Ishikawa (cell line): ENCODE results near the gene SMYD3.

Source experiments
- CEBPB ChIP-seq: IDR thresholded peaks from 2 replicates; pipeline ENCODE4 v1.6.1; 2012
- CREB1 ChIP-seq: IDR thresholded peaks from 2 replicates; pipeline ENCODE4 v1.6.1; 2012; ENCODE audit warnings: low read depth
- EGR1 ChIP-seq: IDR thresholded peaks from 2 replicates; pipeline ENCODE4 v1.6.1; 2012
- EP300 ChIP-seq: IDR thresholded peaks from 2 replicates; pipeline ENCODE4 v1.6.1; 2012; ENCODE audit warnings: borderline replicate concordance
- FOXM1 ChIP-seq: IDR thresholded peaks from 2 replicates; pipeline ENCODE4 v1.6.1; 2012; ENCODE audit warnings: low read depth, borderline replicate concordance
- MAX ChIP-seq: IDR thresholded peaks from 2 replicates; pipeline ENCODE4 v1.6.1; 2012
- NFIC ChIP-seq: IDR thresholded peaks from 2 replicates; pipeline ENCODE4 v1.6.1; 2012
- RAD21 ChIP-seq: IDR thresholded peaks from 2 replicates; pipeline ENCODE4 v1.6.1; 2012; ENCODE audit warnings: low read depth
- REST ChIP-seq: IDR thresholded peaks from 2 replicates; pipeline ENCODE4 v1.6.1; 2012; ENCODE audit warnings: low read depth, mild to moderate bottlenecking
- TAF1 ChIP-seq: IDR thresholded peaks from 2 replicates; pipeline ENCODE4 v1.6.1; 2012; ENCODE audit warnings: low read depth, mild to moderate bottlenecking
- TCF12 ChIP-seq: IDR thresholded peaks from 2 replicates; pipeline ENCODE4 v1.6.1; 2012; ENCODE audit warnings: low read depth
- TEAD4 ChIP-seq: IDR thresholded peaks from 2 replicates; pipeline ENCODE4 v1.6.1; 2012
- YY1 ChIP-seq: IDR thresholded peaks from 2 replicates; pipeline ENCODE4 v1.6.1; 2012; ENCODE audit warnings: low read depth
- ZBTB7A ChIP-seq: IDR thresholded peaks from 2 replicates; pipeline ENCODE4 v1.6.1; 2012; ENCODE audit warnings: low read depth
- TF ChIP-seq, protein P1 (sequence below): IDR thresholded peaks from 2 replicates; pipeline ENCODE4 v1.6.1; 2012

Gene SMYD3

DNA sequence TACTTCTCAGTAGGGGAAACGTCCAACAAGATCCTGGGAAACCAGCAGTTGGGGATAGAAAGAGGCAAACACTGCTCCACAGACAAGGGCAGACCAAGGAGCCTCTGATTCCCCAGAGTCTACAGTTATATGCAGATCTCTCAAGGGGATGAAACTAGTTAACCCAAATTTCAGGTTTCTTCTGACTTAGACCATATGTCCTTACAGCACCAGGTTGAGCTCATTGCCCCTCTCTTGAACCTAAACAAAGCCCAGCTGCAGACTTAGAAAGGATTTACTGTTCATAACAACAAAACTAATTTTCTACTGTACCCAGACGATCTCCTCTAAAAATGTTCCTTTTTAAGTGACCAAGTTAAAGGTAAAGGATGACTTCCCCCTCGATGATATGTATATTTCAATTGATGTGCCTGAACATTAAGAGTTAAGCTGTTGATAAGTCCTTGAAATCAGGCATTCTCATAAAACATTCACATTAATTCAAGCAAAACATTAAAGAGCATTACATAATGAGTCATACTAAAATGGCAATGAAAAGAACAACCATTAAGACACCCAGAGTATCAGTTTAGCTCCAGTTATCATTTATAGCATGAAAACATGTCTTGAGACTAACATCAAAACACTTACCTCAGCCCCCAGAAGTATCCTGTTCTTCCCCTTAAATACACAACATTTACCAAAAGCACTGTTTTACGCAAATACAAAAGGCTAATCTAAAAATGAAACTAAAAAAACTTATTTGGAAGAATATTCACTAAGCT lies 24.1 kb downstream of the SMYD3 start:
- TF ChIP-seq, protein P1, sequence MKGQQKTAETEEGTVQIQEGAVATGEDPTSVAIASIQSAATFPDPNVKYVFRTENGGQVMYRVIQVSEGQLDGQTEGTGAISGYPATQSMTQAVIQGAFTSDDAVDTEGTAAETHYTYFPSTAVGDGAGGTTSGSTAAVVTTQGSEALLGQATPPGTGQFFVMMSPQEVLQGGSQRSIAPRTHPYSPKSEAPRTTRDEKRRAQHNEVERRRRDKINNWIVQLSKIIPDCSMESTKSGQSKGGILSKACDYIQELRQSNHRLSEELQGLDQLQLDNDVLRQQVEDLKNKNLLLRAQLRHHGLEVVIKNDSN = no peak
- TF ChIP-seq ZBTB7A (no peak), FOXM1 (no peak), TAF1 (no peak), CREB1 (no peak), REST (no peak), YY1 (no peak), RAD21 (no peak), EP300 (no peak), NFIC (no peak), TCF12 (no peak), TEAD4 (no peak), CEBPB (no peak), MAX (no peak), EGR1 (no peak)

DNA sequence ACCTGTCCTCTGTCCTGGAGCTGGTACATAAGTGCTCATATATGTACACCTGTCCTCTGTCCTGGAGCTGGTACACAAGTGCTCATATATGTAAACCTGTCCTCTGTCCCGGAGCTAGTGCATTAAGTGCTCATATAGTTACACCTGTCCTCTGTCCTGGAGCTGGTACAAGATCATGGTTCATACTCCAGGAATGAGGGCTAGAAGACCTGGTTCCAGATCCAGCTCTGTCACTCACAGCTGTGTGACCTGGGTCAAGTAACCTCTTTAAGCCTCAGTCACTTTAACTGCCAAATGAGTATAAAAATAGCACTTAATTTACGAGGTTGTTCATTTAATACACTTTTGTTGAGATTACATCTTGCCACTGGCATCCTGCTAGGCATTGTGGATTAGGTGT lies 28.0 kb downstream of the SMYD3 start:
- TF ChIP-seq, protein P1 = no peak
- TF ChIP-seq RAD21 = no peak
- TF ChIP-seq REST = no peak
- no peak for TF ChIP-seq EP300
- TF ChIP-seq ZBTB7A = no peak
- no peak for TF ChIP-seq CREB1
- TF ChIP-seq YY1 = no peak
- no peak for TF ChIP-seq TEAD4
- no peak for TF ChIP-seq CEBPB
- TF ChIP-seq FOXM1 = no peak
- no peak for TF ChIP-seq MAX
- no peak for TF ChIP-seq TCF12
- no peak for TF ChIP-seq EGR1
- no peak for TF ChIP-seq NFIC
- no peak for TF ChIP-seq TAF1

DNA sequence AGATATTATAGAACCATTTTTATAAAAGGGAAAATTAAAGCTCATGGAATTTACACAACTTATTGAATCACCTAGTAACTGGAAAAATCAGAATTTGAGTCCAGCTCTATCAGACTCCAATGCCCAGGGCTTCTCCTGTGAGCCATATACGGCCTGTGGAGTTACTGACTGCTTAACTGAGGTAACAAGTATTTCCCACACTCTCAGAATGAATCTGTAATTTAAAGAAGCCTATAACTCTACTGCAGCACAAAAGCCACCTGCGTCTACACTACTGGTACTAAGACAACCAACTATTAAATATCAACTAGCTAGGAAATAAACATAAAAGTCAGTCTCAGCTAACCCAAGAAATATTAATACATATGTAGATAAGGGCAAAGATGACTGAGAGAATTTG lies 29.4 kb downstream of the SMYD3 start:
- TF ChIP-seq YY1 (no peak), FOXM1 (no peak), MAX (no peak), ZBTB7A (no peak), CREB1 (no peak), NFIC (no peak), EP300 (no peak), TCF12 (no peak), TEAD4 (no peak), TAF1 (no peak), EGR1 (no peak)
- TF ChIP-seq, protein P1 = no peak

GRCh38 chr1:246476771-246477170 lies 30.3 kb downstream of the SMYD3 start:
- TF ChIP-seq TAF1 (no peak), REST (no peak), RAD21 (no peak), YY1 (no peak), EP300 (no peak), MAX (no peak), ZBTB7A (no peak), EGR1 (no peak), CEBPB (no peak), TCF12 (no peak), NFIC (no peak), TEAD4 (no peak), FOXM1 (no peak), CREB1 (no peak)
- TF ChIP-seq, protein P1 = no peak
